Measurements from ENCODE around the gene PROZ. TPM values are rescaled to one million over a fixed set of nuclear protein-coding genes. Genes with fewer than 3 reads are reported as not detected.
"Not testable (repeated sequence)": the region's sequence is repeated elsewhere in the genome, so short reads cannot be mapped to it uniquely, and the experiment has no call there.

The PROZ gene
- polyA plus RNA-seq, 1 of the 3 experiments (the other 2 are of a cell fraction) = not detected

- TF ChIP-seq, protein P1, sequence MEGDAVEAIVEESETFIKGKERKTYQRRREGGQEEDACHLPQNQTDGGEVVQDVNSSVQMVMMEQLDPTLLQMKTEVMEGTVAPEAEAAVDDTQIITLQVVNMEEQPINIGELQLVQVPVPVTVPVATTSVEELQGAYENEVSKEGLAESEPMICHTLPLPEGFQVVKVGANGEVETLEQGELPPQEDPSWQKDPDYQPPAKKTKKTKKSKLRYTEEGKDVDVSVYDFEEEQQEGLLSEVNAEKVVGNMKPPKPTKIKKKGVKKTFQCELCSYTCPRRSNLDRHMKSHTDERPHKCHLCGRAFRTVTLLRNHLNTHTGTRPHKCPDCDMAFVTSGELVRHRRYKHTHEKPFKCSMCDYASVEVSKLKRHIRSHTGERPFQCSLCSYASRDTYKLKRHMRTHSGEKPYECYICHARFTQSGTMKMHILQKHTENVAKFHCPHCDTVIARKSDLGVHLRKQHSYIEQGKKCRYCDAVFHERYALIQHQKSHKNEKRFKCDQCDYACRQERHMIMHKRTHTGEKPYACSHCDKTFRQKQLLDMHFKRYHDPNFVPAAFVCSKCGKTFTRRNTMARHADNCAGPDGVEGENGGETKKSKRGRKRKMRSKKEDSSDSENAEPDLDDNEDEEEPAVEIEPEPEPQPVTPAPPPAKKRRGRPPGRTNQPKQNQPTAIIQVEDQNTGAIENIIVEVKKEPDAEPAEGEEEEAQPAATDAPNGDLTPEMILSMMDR (IDR thresholded peaks at IDR 0.05) = no peak
- TF ChIP-seq FOSL2 (IDR thresholded peaks at IDR 0.05; ENCODE audit: borderline replicate concordance, low read depth) (no peak), NFIC (IDR thresholded peaks at IDR 0.05; ENCODE audit: borderline replicate concordance) (no peak)
Measured at GRCh38 chr13:113160983-113161382, 2.5 kb downstream of the PROZ start (continued).

GRCh38 chr13:113161433-113161832 is 3.0 kb downstream of the PROZ start:
- no peaks in the 10 kb centered on the region for H3K9me3 ChIP-seq

GRCh38 chr13:113161975-113162374 is 3.5 kb downstream of the PROZ start:
- H3K9me3 ChIP-seq; H3K36me3 ChIP-seq (replicated peaks in 1 of 2; ENCODE audit: control insufficient read depth in 1 of 2, insufficient read depth in 2 of 2, low read length in 1 of 2); DNase-seq; H3K4me2 ChIP-seq; H3K27me3 ChIP-seq (ENCODE audit: insufficient read depth); H3K79me2 ChIP-seq (ENCODE audit: insufficient read depth); POLR2A ChIA-PET; H4K20me1 ChIP-seq (ENCODE audit: insufficient read depth); H3K9me2 ChIP-seq; H2AFZ ChIP-seq (ENCODE audit: low read depth); H3K4me1 ChIP-seq (ENCODE audit: control insufficient read depth in 1 of 2, insufficient read depth in 2 of 2, low read depth in 1 of 2, low read length in 1 of 2); H3K4me3 ChIP-seq (ENCODE audit: low read depth in 2 of 2, low read length in 1 of 2); H3K27ac ChIP-seq (ENCODE audit: low read depth in 2 of 2, low read length in 1 of 2); H3K9ac ChIP-seq; H3F3A ChIP-seq (replicated peaks; ENCODE audit: insufficient read depth); CTCF ChIA-PET: not testable (repeated sequence)
- 31% methylated on average over 7 of the region's 13 CpGs for WGBS (ENCODE audit: low lambda C conversion rate)

More at GRCh38 chr13:113161433-113161832, 3.0 kb downstream of the PROZ start:
- no peak overlapping the region for H2AFZ ChIP-seq (ENCODE audit: low read depth)
- H3K4me2 ChIP-seq = no peak overlapping the region
- ChIA-PET CTCF (no interaction called here), POLR2A (no interaction called here)
- no peak for DNase-seq
- no peaks in the 10 kb centered on the region for H3F3A ChIP-seq (replicated peaks; ENCODE audit: insufficient read depth)
- 72% methylated on average over 16 of the region's 16 CpGs for WGBS (ENCODE audit: low lambda C conversion rate)
- H3K9ac ChIP-seq = no peak overlapping the region
- H3K27ac ChIP-seq (ENCODE audit: low read depth in 2 of 2, low read length in 1 of 2) = no peak overlapping the region
- no peaks in the 10 kb centered on the region; a peak in 1 of 4 replicates for H3K4me1 ChIP-seq (ENCODE audit: control insufficient read depth in 1 of 2, insufficient read depth in 2 of 2, low read depth in 1 of 2, low read length in 1 of 2)
- H3K27me3 ChIP-seq (ENCODE audit: insufficient read depth) = no peaks in the 10 kb centered on the region
- H3K4me3 ChIP-seq (ENCODE audit: low read depth in 2 of 2, low read length in 1 of 2) = no peak overlapping the region
- no peaks in the 10 kb centered on the region for H3K79me2 ChIP-seq (ENCODE audit: insufficient read depth)
- no peaks in the 10 kb centered on the region for H3K36me3 ChIP-seq (replicated peaks in 1 of 2; ENCODE audit: control insufficient read depth in 1 of 2, insufficient read depth in 2 of 2, low read length in 1 of 2)
- no peaks in the 10 kb centered on the region for H3K9me2 ChIP-seq
- no peaks in the 10 kb centered on the region for H4K20me1 ChIP-seq (ENCODE audit: insufficient read depth)
- TF ChIP-seq RAD21 (IDR thresholded peaks at IDR 0.05; ENCODE audit: low read length) (no peak), RFX5 (IDR thresholded peaks at IDR 0.05; ENCODE audit: low read length) (no peak), NRF1 (IDR thresholded peaks at IDR 0.05; ENCODE audit: low read depth, low read length) (no peak), IRF3 (IDR thresholded peaks at IDR 0.05; ENCODE audit: low read depth, low read length) (no peak), TAF1 (IDR thresholded peaks at IDR 0.05; ENCODE audit: borderline replicate concordance, low read depth, low read length) (no peak), MXI1 (IDR thresholded peaks at IDR 0.05; ENCODE audit: low read depth, low read length) (no peak), FOXJ3 (CRISPR knock-in tag; IDR thresholded peaks at IDR 0.05) (no peak)
- TF ChIP-seq, protein P2, sequence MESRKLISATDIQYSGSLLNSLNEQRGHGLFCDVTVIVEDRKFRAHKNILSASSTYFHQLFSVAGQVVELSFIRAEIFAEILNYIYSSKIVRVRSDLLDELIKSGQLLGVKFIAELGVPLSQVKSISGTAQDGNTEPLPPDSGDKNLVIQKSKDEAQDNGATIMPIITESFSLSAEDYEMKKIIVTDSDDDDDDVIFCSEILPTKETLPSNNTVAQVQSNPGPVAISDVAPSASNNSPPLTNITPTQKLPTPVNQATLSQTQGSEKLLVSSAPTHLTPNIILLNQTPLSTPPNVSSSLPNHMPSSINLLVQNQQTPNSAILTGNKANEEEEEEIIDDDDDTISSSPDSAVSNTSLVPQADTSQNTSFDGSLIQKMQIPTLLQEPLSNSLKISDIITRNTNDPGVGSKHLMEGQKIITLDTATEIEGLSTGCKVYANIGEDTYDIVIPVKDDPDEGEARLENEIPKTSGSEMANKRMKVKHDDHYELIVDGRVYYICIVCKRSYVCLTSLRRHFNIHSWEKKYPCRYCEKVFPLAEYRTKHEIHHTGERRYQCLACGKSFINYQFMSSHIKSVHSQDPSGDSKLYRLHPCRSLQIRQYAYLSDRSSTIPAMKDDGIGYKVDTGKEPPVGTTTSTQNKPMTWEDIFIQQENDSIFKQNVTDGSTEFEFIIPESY (IDR thresholded peaks at IDR 0.05; ENCODE audit: borderline replicate concordance, low read depth) = no peak
- TF ChIP-seq, protein P3, sequence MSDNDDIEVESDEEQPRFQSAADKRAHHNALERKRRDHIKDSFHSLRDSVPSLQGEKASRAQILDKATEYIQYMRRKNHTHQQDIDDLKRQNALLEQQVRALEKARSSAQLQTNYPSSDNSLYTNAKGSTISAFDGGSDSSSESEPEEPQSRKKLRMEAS (IDR thresholded peaks at IDR 0.05; ENCODE audit: low read depth) = no peak
- TF ChIP-seq, protein P1 (IDR thresholded peaks at IDR 0.05) = no peak

Data from SK-N-SH (cell line).